HFFc6 (cell line): ENCODE measurements around the gene C1QL4. TPM values are rescaled to one million over a fixed set of nuclear protein-coding genes. Genes with fewer than 3 reads are reported as not detected.

Source experiments
- DNase-seq: peaks from one replicate; pipeline ENCODE4 v3.0.0-alpha.2; 2018
- H3K27ac Mint-ChIP-seq: 2 replicates; pipeline ENCODE4 v1.8.0; 2020; ENCODE audit warnings: mild to moderate bottlenecking, mixed read lengths
- H3K27me3 Mint-ChIP-seq: 2 replicates; pipeline ENCODE4 v1.8.0; 2021; ENCODE audit warnings: mild to moderate bottlenecking, moderate library complexity, mixed read lengths; ENCODE audit not compliant: insufficient read depth
- H3K36me3 Mint-ChIP-seq: 2 replicates; pipeline ENCODE4 v1.8.0; 2021; ENCODE audit warnings: low read depth, mixed read lengths
- H3K4me1 Mint-ChIP-seq: 2 replicates; pipeline ENCODE4 v1.8.0; 2020; ENCODE audit warnings: low read depth, mixed read lengths
- H3K4me3 Mint-ChIP-seq: 2 replicates; pipeline ENCODE4 v1.8.0; 2020; ENCODE audit warnings: mild to moderate bottlenecking, moderate library complexity, mixed read lengths
- H3K9me3 Mint-ChIP-seq: 2 replicates; pipeline ENCODE4 v1.8.0; 2020; ENCODE audit warnings: mild to moderate bottlenecking, mixed read lengths
- total RNA-seq, 6 experiments: library from RNA; stranded (reverse); fragmentation: NEBNext Ultra II Directional; extraction: Animal tissue kit (Norgen Biotek cat#: 25700); gene quantifications; 2 replicates in 1 of 6; 3 replicates in 5 of 6; pipeline ENCODE4 v1.2.3, GENCODE V29; 2021
- TF ChIP-seq, protein P1 (sequence below): fragments of 200-600 bp; sonication (generic); IDR thresholded peaks from 2 replicates; pipeline ENCODE4 v1.5.0; 2021; ENCODE audit warnings: antibody characterized with exemption, mild to moderate bottlenecking

Gene C1QL4
- total RNA-seq, 6 experiments from 2014 or later, result 0.14 to 0.48 (median 0.28) TPM; not detected in 1

GRCh38 chr12:49294804-49295081, 42.2 kb downstream of the C1QL4 start:
- no peaks in the 10 kb centered on the region for H3K36me3 Mint-ChIP-seq
- no peaks in the 10 kb centered on the region; the same call in 1 of the 2 replicates for H3K4me1 Mint-ChIP-seq
- no peak overlapping the region for H3K27ac Mint-ChIP-seq
- TF ChIP-seq, protein P1, sequence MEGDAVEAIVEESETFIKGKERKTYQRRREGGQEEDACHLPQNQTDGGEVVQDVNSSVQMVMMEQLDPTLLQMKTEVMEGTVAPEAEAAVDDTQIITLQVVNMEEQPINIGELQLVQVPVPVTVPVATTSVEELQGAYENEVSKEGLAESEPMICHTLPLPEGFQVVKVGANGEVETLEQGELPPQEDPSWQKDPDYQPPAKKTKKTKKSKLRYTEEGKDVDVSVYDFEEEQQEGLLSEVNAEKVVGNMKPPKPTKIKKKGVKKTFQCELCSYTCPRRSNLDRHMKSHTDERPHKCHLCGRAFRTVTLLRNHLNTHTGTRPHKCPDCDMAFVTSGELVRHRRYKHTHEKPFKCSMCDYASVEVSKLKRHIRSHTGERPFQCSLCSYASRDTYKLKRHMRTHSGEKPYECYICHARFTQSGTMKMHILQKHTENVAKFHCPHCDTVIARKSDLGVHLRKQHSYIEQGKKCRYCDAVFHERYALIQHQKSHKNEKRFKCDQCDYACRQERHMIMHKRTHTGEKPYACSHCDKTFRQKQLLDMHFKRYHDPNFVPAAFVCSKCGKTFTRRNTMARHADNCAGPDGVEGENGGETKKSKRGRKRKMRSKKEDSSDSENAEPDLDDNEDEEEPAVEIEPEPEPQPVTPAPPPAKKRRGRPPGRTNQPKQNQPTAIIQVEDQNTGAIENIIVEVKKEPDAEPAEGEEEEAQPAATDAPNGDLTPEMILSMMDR, result no peak
- no peak for DNase-seq
- no peaks in the 10 kb centered on the region for H3K9me3 Mint-ChIP-seq
- H3K27me3 Mint-ChIP-seq, result peaks cover 24% of the 10 kb centered on the region
- H3K4me3 Mint-ChIP-seq, result no peak overlapping the region

GRCh38 chr12:49294086-49294803, 42.7 kb downstream of the C1QL4 start:
- Mint-ChIP-seq H3K9me3 (no peaks in the 10 kb centered on the region), H3K27me3 (peaks cover 24% of the 10 kb centered on the region), H3K4me1 (no peaks in the 10 kb centered on the region; the same call in 1 of the 2 replicates), H3K4me3 (no peak overlapping the region), H3K27ac (no peak overlapping the region), H3K36me3 (no peaks in the 10 kb centered on the region)
- TF ChIP-seq, protein P1, result no peak
- no peak for DNase-seq

- no peaks in the 10 kb centered on the region for H3K9me3 Mint-ChIP-seq
- H3K4me1 Mint-ChIP-seq, result peaks cover 3% of the 10 kb centered on the region
- no peak overlapping the region for H3K4me3 Mint-ChIP-seq
- no peak overlapping the region for H3K27ac Mint-ChIP-seq
- DNase-seq, result no peak
- H3K36me3 Mint-ChIP-seq, result no peaks in the 10 kb centered on the region
- TF ChIP-seq, protein P1, result no peak
- peaks cover 22% of the 10 kb centered on the region for H3K27me3 Mint-ChIP-seq
Observed at GRCh38 chr12:49293056-49293956, 43.7 kb downstream of the C1QL4 start.

GRCh38 chr12:49292729-49293055, 44.3 kb downstream of the C1QL4 start:
- H3K27me3 Mint-ChIP-seq, result peaks cover 19% of the 10 kb centered on the region
- peaks cover 9% of the 10 kb centered on the region for H3K4me1 Mint-ChIP-seq
- no peaks in the 10 kb centered on the region for H3K36me3 Mint-ChIP-seq
- TF ChIP-seq, protein P1, result no peak
- no peaks in the 10 kb centered on the region for H3K9me3 Mint-ChIP-seq
- H3K27ac Mint-ChIP-seq, result no peak overlapping the region
- no peak overlapping the region for H3K4me3 Mint-ChIP-seq
- no peak for DNase-seq

DNA sequence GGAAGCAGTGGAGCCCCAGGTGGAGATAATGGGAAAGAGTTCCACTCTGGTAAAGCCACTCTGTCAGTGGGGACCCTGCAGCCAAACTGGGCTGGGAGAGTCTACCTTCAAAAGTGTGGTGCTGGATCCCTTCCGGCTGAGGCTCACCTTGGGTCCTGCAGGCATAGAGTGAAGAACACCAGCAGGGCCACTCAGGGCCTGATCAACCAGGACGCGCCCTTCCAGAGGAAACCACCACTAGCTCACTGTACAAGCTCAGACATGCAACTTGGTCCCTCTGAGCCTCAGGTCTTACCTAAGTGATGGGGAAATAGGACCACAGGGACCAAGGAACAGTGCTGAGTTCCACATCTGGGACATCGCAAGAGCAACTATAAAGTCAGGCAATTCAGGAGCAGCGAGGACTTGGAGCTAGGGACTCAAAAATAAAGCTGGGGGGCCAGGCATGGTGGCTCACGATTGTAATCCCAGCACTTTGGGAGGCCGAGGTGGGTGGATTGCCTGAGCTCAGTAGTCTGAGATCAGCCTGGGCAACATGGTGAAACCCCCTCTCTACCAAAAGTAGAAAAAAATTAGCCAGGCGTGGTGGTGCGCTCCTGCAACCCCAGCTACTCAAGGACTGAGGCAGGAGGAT, 47.9 kb downstream of the C1QL4 start:
- no peak for DNase-seq
- Mint-ChIP-seq H3K27me3 (peaks cover 8% of the 10 kb centered on the region), H3K27ac (no peak overlapping the region), H3K4me3 (no peak overlapping the region), H3K9me3 (no peaks in the 10 kb centered on the region), H3K36me3 (no peaks in the 10 kb centered on the region), H3K4me1 (peaks cover 10% of the 10 kb centered on the region)
- TF ChIP-seq, protein P1, result no peak
